ENCODE measurements around the gene ALDH3B2. TPM values are rescaled to one million over a fixed set of nuclear protein-coding genes. Genes with fewer than 3 reads are reported as not detected.
"Not testable (repeated sequence)": the region's sequence is repeated elsewhere in the genome, so short reads cannot be mapped to it uniquely, and the experiment has no call there.

ALDH3B2 gene
- total RNA-seq, 2 experiments from 2014 or later: not detected

DNA sequence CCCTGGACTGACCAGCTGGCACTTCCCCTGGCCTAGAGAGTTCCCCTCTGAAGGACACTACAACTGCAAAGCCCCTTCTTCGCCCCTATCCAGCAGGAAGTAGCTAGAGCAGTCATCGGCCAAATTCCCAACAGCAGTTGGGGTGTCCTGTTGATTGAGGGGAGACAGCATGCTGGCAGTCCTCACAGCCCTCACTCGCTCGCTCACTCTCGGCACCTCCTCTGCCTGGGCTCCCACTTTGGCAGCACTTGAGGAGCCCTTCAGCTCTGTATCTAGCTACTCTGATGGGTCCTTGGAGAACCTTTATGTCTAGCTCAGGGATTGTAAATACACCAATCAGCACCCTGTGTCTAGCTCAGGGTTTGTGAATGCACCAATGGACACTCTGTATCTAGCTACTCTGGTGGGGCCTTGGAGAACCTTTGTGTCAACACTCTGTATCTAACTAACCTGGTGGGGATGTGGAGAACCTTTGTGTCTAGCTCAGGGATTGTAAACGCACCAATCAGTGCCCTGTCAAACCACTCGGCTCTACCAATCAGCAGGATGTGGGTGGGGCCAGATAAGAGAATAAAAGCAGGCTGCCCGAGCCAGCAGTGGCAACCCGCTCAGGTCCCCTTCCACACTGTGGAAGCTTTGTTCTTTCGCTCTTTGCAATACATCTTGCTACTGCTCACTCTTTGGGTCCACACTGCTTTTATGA lies 48.1 kb downstream of the ALDH3B2 start:
- H3K9me3 Mint-ChIP-seq (ENCODE audit: low read depth); H3K4me1 Mint-ChIP-seq; H3K4me3 Mint-ChIP-seq; intact Hi-C loops (cut with DNase I, micrococcal nuclease); POLR2A ChIA-PET; ATAC-seq; H3K27me3 Mint-ChIP-seq; DNase-seq; H3K27ac Mint-ChIP-seq; H3K36me3 Mint-ChIP-seq (ENCODE audit: low read depth): not testable (repeated sequence)
- CTCF ChIA-PET: interaction anchor here (1.4 to 6.1 kb wide), 2 partner anchors 10 to 31 kb away, joined by 3 to 67 read pairs; no protein-coding TSS in a partner anchor

DNA sequence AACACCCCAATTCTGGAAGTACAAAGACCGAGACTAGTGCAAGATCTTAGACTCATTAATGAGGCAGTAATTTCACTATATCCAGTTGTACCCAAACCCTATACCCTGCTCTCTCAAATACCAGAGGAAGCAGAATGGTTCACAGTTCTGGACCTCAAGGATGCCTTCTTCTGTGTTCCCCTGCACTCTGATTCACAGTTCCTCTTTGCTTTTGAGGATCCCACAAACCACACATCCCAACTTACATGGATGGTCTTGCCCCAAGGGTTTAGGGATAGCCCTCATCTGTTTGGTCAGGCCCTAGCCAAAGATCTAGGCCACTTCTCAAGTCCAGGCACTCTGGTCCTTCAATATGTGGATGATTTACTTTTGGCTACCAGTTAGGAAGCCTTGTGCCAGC lies 50.6 kb downstream of the ALDH3B2 start:
- ATAC-seq; H3K36me3 Mint-ChIP-seq (ENCODE audit: low read depth); H3K27ac Mint-ChIP-seq; H3K4me1 Mint-ChIP-seq; H3K27me3 Mint-ChIP-seq; DNase-seq; POLR2A ChIA-PET; intact Hi-C loops (cut with DNase I, micrococcal nuclease); CTCF ChIA-PET; H3K9me3 Mint-ChIP-seq (ENCODE audit: low read depth); H3K4me3 Mint-ChIP-seq: not testable (repeated sequence)

DNA sequence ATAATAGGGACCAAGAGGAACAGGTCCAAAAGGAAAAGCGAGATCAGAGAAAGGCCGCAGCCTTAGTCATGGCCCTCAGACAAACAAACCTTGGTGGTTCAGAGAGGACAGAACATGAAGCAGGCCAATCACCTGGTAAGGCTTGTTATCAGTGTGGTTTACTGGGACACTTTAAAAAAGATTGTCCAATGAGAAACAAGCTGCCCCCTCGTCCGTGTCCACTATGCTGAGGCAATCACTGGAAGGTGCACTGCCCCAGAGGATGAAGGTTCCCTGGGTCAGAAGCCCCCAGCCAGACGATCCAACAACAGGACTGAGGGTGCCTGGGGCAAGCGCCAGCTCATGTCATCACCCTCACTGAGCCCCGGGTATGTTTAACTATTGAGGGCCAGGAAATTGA lies 51.5 kb downstream of the ALDH3B2 start:
- H3K4me1 Mint-ChIP-seq; intact Hi-C loops (cut with DNase I, micrococcal nuclease); H3K36me3 Mint-ChIP-seq (ENCODE audit: low read depth); ATAC-seq; POLR2A ChIA-PET; CTCF ChIA-PET; H3K4me3 Mint-ChIP-seq; H3K9me3 Mint-ChIP-seq (ENCODE audit: low read depth); H3K27ac Mint-ChIP-seq; H3K27me3 Mint-ChIP-seq; DNase-seq: not testable (repeated sequence)

DNA sequence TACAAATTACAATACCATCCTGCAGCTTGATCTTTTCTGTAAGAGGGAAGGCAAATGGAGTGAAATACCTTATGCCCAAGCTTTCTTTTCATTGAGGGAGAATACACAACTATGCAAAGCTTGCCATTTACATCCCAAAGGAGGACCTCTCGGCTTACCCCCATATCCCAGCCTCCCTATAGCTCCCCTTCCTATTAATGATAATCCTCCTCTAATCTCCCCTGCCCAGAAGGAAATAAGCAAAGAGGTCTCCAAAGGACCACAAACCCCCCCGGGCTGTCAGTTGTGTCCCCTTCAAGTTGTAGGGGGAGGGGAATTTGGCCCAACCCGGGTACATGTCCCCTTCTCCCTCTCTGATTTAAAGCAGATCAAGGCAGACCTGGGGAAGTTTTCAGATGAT lies 52.5 kb downstream of the ALDH3B2 start:
- H3K4me3 Mint-ChIP-seq; DNase-seq; H3K9me3 Mint-ChIP-seq (ENCODE audit: low read depth); CTCF ChIA-PET; POLR2A ChIA-PET; H3K27me3 Mint-ChIP-seq; intact Hi-C loops (cut with DNase I, micrococcal nuclease); H3K4me1 Mint-ChIP-seq; H3K27ac Mint-ChIP-seq; ATAC-seq; H3K36me3 Mint-ChIP-seq (ENCODE audit: low read depth): not testable (repeated sequence)

DNA sequence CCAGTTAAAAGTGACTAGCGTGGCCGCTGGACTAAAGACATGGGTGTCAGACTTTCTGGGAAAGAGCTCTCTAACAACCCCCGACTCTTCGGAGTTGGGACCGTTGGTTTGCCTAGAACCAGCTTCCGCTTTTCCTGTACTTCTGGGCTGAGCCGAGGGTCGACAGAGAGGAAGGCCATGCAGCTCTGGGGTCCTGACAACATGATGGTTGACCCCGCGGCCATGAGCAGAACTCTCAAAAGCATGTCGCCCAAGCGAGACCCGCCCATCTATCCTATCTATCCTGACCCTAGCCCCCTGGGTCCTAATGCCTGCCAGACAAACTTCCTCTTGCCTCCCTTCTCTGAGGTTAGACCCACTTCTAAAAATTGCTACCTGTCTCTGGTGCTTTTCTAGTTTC lies 53.8 kb downstream of the ALDH3B2 start:
- CTCF ChIA-PET: interaction anchor here (2.1 kb wide), 1 partner anchor 8 kb away, joined by 13 read pairs; the partner anchor contains the start of gene NUDT8
- intact Hi-C loops (cut with DNase I, micrococcal nuclease); H3K9me3 Mint-ChIP-seq (ENCODE audit: low read depth); POLR2A ChIA-PET; ATAC-seq; H3K27me3 Mint-ChIP-seq; H3K27ac Mint-ChIP-seq; H3K4me1 Mint-ChIP-seq; H3K4me3 Mint-ChIP-seq; H3K36me3 Mint-ChIP-seq (ENCODE audit: low read depth): not testable (repeated sequence)
- peak; percentile 7 for DNase-seq

DNA sequence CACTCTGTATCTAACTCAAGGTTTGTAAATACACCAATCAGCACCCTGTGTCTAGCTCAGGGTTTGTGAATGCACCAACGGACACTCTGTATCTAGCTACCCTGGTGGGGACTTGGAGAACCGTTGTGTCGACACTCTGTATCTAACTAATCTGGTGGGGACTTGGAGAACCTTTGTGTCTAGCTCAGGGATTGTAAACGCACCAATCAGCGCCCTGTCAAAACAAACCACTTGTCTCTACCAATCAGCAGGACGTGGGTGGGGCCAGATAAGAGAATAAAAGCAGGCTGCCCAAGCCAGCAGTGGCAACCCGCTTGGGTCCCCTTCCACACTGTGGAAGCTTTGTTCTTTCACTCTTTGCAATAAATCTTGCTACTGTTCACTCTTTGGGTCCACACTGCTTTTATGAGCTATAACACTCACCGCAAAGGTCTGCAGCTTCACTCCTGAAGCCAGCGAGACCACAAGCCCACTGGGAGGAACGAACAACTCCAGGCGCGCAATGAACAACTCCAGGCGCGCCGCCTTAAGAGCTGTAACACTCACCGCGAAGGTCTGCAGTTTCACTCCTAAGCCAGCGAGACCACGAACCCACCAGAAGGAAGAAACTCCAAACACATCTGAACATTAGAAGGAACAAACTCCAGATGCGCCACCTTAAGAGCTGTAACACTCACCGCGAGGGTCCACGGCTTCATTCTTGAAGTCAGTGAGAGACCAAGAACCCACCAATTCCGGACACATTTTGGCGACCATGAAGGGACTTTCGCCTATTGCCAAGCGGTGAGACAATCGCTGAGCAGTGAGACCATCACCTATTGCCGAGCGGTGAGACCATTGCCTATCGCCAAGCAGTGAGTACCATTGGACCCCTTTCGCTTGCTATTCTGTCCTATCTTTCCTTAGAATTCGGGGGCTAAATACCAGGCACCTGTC lies 54.5 kb downstream of the ALDH3B2 start:
- H3K4me3 Mint-ChIP-seq; H3K27me3 Mint-ChIP-seq; H3K4me1 Mint-ChIP-seq; DNase-seq; POLR2A ChIA-PET; H3K9me3 Mint-ChIP-seq (ENCODE audit: low read depth); intact Hi-C loops (cut with DNase I, micrococcal nuclease); H3K36me3 Mint-ChIP-seq (ENCODE audit: low read depth); ATAC-seq; H3K27ac Mint-ChIP-seq: not testable (repeated sequence)
- CTCF ChIA-PET: interaction anchor here (2.1 kb wide), 1 partner anchor 9 kb away, joined by 13 read pairs; the partner anchor contains the start of gene NUDT8

DNA sequence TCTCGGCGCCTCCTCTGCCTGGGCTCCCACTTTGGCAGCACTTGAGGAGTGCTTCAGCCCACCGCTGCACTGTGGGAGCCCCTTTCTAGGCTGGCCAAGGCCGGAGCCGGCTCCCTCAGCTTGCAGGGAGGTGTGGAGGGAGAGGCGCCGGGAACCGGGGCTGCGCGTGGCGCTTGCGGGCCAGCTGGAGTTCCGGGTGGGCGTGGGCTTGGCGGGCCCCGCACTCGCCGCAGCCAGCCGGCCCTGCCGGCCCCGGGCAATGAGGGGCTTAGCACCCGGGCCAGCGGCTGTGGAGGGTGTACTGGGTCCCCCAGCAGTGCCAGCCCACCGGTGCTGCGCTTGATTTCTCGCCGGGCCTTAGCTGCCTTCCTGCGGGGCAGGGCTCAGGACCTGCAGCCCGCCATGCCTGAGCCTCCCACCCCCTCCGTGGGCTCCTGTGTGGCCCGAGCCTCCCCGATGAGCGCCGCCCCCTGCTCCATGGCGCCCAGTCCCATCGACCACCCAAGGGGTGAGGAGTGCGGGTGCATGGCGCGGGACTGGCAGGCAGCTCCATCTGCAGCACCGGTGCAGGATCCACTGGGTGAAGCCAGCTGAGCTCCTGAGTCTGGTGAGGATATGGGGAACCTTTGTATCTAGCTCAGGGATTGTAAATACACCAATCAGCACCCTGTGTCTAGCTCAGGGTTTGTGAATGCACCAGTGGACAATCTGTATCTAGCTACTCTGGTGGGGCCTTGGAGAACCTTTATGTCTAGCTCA lies 55.3 kb downstream of the ALDH3B2 start:
- DNase-seq; intact Hi-C loops (cut with DNase I, micrococcal nuclease); H3K27me3 Mint-ChIP-seq; H3K27ac Mint-ChIP-seq; H3K36me3 Mint-ChIP-seq (ENCODE audit: low read depth); H3K4me3 Mint-ChIP-seq; ATAC-seq; H3K9me3 Mint-ChIP-seq (ENCODE audit: low read depth); POLR2A ChIA-PET: not testable (repeated sequence)
- CTCF ChIA-PET: interaction anchor here (1.0 to 5.4 kb wide), 3 partner anchors 10 to 300 kb away, joined by 3 to 67 read pairs (median 13); partner anchors contain the start of gene NUDT8
- H3K4me1 Mint-ChIP-seq: peaks cover 13% of the 10 kb centered on the region

DNA sequence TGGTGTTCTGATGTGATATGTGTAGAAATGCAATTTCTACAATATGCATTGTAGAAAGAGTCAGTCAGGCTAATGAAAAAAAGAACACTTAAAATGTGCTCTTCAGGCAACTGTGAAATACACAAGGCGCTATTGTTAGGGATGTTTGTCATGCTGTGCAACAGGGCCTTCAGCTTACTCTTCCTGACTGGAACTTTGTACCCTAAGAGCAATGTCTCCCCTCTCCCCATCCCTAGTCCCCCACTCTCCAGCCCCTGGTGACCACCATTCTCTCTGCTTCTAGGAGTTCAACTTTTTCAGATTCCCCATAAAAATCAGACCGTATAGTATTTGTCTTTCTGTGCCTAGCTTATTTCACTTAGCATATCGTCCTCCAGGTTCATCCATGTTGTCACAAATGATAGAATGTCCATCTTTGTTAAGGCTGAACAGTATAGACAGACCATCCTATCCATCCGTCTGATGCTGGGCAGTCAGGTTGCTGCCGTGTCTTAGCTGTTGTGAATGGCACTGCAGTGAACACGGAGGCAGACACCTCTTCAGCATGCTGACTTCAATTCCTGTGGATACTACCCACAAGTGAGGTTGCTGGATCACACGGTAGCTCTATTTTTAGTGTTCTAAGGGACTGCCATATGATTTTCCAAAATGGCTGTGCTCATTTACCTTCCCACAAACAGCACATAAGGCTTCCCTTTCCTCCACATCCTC lies 57.0 kb downstream of the ALDH3B2 start:
- intact Hi-C loops (cut with DNase I, micrococcal nuclease): no loop called here
- peak overlapping the region; percentile 26 for H3K27ac Mint-ChIP-seq

DNA sequence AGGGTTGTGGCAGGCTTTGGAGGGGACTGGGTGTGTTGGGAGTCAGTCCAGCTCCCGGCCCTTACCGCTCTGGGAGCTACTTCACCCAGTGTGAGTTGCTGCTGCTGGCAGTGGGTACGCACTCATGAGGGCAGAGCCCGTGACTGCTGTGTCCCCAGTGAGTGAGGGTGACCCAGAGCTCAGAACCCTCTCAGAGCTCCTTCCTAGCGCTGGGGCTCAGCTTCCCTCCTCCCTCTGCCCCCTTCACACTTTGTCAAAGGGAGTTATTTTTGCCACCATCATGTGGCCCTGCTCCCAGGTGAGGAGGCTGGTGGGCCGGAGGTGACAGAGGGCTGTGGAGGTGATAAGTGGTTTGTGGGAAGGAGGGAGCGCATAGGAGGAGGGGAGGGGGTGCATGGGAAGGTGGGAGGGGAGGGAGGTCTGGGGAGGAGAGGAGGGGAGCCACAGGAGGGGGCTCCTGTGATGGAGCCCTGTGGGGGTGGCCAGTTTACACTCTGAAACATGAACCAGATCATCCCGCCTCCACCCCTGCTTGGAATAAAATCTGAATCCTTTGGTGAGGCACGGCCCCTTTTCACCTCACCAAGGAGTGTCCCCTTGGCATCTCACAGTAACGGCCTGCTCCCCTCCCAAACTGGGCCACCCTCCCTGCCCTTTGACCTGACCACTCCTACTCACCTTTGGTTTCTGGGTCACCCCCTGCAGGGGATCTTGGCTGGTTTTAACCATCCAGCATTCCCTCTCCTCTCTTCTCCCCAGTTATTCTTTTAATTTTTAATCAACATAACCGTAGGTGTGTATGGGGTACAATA lies 57.8 kb downstream of the ALDH3B2 start:
- CTCF ChIA-PET: interaction anchor here (0.7 to 5.4 kb wide), 4 partner anchors 12 to 43 kb away, joined by 3 to 67 read pairs (median 4); partner anchors contain the start of gene NUDT8
- no peaks in the 10 kb centered on the region for H3K27me3 Mint-ChIP-seq
- peaks cover 22% of the 10 kb centered on the region for H3K4me1 Mint-ChIP-seq
- peaks cover 11% of the 10 kb centered on the region for H3K36me3 Mint-ChIP-seq (ENCODE audit: low read depth)
- POLR2A ChIA-PET: interaction anchor here (1.1 kb wide), 1 partner anchor 9 kb away, joined by 3 read pairs; no protein-coding TSS in a partner anchor
- peak overlapping the region; percentile 15 for H3K4me3 Mint-ChIP-seq
- ATAC-seq: no peak
- H3K27ac Mint-ChIP-seq: peak overlapping the region; percentile 26
- intact Hi-C loops (cut with DNase I, micrococcal nuclease): no loop called here
- no peak for DNase-seq
- H3K9me3 Mint-ChIP-seq (ENCODE audit: low read depth): no peaks in the 10 kb centered on the region

More for the DNA sequence above, 57.0 kb downstream of the ALDH3B2 start:
- Mint-ChIP-seq H3K9me3 (ENCODE audit: low read depth) (no peaks in the 10 kb centered on the region), H3K4me3 (no peak overlapping the region), H3K4me1 (peaks cover 22% of the 10 kb centered on the region), H3K27me3 (no peaks in the 10 kb centered on the region), H3K36me3 (ENCODE audit: low read depth) (peaks cover 7% of the 10 kb centered on the region)
- POLR2A ChIA-PET: interaction anchor here (1.1 kb wide), 1 partner anchor 10 kb away, joined by 3 read pairs; no protein-coding TSS in a partner anchor
- CTCF ChIA-PET: interaction anchor here (0.8 to 5.4 kb wide), 5 partner anchors 9 to 42 kb away, joined by 3 to 67 read pairs (median 4); partner anchors contain the start of genes GSTP1 and NUDT8
- ATAC-seq: no peak
- no peak for DNase-seq
